Putamen (tissue), 1 donor: ENCODE data around the gene CHST11.
"Not testable (repeated sequence)": the region's sequence is repeated elsewhere in the genome, so short reads cannot be mapped to it uniquely, and the experiment has no call there.

Experiments used
- DNase-seq: peaks from one replicate; pipeline ENCODE4 v3.0.0-alpha.2; 2016; ENCODE audit warnings: low spot score

Gene CHST11

GRCh38 chr12:104741077-104741476 is 284.3 kb downstream of the CHST11 start:
- DNase-seq: no peak

- DNase-seq: no peak
Measured at GRCh38 chr12:104741497-104742367, 285.0 kb downstream of the CHST11 start.

DNA sequence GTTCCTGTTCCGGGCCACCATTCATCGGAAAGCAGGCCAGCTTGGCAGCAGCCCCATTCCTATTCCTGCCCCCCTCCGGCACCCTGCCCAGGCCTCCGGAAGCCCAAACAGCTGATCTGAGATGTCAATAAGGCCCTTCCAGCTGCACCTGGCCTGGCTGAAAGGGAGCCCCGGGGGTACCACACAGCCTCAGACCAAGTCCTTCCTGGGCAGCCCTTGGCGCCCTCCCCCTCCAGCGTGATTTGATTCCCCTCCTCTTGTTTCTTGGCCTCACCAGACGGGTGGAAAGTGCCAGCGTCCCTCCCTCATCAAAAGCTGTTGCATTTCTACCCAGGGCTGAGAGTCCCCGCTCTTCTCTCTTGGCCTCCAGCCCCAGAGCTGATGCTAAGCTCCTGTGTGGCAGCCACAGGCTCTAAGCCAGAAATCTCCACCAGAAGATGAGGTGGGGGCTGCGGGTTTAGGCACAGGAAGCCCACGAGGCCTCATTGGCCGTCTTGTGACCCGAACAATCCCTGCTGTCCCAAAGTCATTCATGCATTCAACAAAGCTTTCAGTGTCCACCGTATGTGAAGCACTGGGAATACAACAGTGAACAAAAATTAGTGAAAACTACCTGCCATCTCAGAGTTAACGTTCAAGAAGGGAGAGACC is 285.9 kb downstream of the CHST11 start:
- peak; percentile 63 for DNase-seq

DNA sequence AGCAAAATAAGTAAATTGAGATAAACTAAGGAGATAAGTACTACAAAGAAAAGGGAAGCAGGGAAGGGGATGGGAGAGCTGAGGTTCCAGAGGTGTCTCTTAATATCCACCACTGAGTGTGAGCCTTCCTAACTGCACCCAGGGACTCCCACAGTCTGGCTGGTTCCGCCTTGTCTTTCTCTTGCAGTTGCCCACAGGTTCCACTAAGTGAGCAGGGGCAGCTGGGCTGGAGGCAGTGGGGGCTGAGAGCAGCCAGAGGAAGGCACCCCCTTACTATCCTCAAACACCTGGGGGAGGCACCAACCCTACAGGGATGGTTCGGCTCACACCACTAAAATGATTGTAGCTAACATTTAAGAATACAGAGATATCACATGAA is 286.4 kb downstream of the CHST11 start:
- DNase-seq: no peak

DNA sequence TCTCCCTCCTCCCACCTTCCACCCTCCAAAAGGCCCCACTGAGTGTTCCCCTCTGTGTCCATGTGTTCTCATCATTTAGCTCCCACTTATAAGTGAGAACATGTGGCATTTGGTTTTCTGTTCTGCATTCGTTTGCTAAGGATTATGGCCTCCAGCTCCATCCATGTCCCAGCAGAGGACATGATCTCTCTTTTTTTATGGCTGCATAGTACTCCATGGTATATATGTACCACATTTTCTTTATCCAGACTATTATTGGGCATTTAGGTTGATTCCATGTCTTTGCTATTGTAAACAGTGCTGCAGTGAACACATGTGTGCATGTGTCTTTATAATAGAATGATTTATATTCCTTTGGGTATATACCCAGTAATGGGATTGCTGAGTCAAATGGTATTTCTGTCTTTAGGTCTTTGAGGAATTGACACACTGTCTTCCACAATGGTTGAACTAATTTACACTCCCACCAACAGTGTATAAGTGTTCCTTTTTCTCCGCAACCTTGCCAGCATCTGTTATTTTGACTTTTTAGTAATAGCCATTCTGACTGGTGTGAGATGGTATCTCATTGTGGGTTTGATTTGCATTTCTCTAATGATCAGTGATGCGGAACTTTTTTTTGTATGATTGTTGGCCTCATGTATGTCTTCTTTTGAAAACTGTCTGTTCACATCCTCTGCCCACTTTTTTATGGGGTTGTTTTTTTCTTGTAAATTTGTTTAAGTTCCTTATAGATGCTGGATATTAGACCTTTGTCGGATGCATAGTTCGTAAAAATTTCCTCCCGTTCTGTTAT is 287.2 kb downstream of the CHST11 start:
- DNase-seq: not testable (repeated sequence)

- no peak for DNase-seq
Measured at GRCh38 chr12:104746467-104747088, 289.8 kb downstream of the CHST11 start.

DNA sequence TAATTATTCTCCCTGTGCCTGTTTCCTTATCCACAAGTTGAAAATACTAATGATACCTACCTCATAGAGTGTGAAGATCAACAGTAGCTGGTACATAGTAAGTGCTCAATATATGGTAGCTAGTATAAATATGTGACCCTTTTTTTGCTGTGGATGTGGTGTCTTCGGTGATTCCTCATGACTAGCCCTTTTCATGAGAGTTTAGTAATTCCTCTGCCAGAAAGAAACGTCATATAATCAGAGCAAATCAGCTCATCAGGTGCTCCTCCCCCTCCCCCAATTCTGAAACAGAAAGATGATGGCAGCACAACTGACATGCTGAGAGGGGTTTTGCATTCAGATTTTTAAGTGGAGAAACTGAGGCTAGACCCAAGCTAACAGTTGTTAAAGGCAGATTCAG is 290.6 kb downstream of the CHST11 start:
- DNase-seq: no peak

- no peak for DNase-seq
Measured at GRCh38 chr12:104747955-104748354, 291.2 kb downstream of the CHST11 start.

DNA sequence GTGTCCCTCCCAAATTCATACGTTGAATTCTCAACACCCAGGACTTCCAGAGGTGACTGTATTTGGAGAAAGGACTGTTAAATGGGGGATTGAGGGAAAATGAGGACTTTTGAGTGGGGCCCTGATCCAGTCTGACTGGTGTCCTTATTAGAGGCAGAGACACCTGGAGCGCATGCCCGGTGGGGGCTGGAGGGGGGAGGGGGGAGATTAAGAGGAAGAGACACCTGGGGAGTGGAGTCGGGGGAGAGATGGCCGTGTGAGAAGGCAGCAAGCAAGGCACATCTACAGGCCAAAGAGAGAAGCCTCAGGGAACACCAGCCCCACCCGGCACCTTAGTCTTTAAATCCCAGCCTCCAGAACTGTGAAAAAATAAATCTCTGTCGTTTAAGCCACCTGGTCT is 291.6 kb downstream of the CHST11 start:
- DNase-seq: no peak

GRCh38 chr12:104748790-104749189 is 292.0 kb downstream of the CHST11 start:
- DNase-seq: no peak

- no peak for DNase-seq
Measured at GRCh38 chr12:104749545-104749944, 292.8 kb downstream of the CHST11 start.

DNA sequence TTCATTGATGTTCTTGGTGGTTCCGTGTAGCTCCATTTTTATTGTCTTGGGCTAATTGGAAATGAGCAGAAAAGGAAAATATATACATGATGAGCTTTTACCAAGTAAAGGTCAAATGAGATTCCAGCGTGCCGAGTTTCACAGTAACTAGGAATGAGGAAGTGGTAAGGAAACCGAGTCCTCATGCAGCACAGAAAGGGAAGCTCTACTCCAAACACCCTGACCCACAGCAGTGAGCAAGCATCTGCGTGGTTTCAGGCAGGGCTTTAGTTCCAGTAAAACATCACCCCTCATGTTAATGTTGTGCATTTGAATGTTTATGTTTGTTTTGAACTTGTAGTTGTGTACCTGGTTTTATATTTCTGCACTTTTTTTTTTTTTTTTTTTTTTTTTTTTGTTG is 293.3 kb downstream of the CHST11 start:
- DNase-seq: no peak

GRCh38 chr12:104751120-104751519 is 294.4 kb downstream of the CHST11 start:
- no peak for DNase-seq

GRCh38 chr12:104751594-104751993 is 294.8 kb downstream of the CHST11 start:
- no peak for DNase-seq

GRCh38 chr12:104752016-104752415 is 295.3 kb downstream of the CHST11 start:
- DNase-seq: no peak

DNA sequence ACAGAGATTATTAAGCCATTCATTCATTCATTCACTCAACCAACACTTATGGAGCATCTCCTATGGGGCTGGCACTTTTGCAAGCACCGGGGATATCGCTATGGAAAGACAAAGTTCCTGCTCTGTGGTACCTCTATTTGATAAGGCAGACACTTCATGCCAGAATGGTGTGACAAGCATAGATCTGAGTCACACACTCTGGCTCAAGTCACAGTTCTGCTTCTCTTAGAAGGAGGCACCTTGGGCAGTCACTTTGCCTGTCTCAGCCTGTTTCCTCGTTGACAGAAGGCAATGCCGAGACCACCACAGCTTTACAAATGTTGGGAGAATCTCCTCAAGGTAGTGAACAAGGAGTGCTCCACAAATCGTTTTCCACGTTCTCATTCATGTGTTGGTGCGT is 296.1 kb downstream of the CHST11 start:
- DNase-seq: no peak

- no peak for DNase-seq
Measured at GRCh38 chr12:104756901-104757300, 300.2 kb downstream of the CHST11 start.

DNA sequence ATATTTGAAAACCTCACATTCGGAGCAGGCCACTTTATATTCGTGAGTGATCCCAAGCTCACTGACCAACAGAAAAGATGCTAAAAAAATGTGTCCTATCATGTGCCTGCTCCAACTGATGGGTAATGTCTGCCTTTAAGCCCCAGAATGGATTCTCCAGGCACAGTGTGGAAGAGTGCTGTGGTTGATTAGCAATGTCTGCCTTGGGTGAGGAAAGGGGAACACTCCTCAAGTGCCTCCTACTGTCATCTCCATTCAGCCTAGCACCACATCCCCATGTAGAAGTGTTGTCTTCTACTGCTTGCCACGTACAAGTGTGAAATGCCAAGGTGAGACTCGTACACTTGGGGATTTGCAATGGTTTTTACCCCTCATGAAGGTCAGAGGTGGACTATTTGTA is 302.0 kb downstream of the CHST11 start:
- DNase-seq: no peak

DNA sequence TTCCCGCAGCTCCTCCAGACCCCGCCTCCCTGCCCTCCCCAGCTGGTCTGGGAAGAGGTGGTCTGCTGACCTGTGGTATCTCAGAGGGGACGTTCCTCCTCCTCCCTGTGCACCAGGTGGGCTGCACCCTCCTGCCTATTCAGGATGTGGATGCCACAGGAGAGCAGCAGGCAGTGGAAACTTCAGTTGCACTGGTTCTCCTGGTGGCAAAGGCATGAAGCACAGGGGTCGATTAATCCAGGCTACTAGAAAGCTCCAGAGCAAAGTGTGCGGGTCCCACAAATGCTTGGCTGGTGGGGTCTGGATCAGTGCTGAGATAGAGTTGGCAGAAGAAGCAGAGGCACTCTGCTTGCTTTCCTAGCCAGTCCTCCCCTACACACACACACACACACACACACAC is 304.3 kb downstream of the CHST11 start:
- no peak for DNase-seq

DNA sequence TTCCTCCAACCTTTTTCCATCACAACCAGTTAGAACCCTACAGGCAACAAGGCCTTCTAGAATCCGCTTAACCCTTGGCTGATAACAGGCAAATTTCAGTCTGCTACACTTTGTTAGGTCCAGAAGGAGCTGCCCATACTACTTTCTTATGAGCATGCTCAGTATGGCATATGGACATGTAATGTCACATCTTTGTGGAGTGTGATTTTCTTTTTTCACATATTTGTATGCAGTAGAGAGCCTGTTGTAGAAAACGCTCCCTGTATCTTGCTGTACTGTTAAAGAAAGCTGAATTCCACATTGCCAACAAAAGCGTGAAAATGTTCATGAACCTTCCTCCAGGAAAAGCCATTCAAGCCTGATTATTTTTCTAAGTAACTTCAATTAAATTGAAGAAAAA is 304.9 kb downstream of the CHST11 start:
- no peak for DNase-seq

GRCh38 chr12:104763168-104763805 is 306.5 kb downstream of the CHST11 start:
- no peak for DNase-seq
